Peyer's patch (tissue), 4 donors: ENCODE data around the gene DCXR.

Experiments
- POLR2A ChIP-seq, 2 donors: fragments of 450-650 bp; IDR thresholded peaks; one replicate each; pipeline ENCODE4 v1.5.1; 2017; ENCODE audit warnings: antibody characterized with exemption in 2 of 2, mild to moderate bottlenecking in 2 of 2, moderate library complexity in 2 of 2
- TF ChIP-seq, protein P1 (sequence below), 6 experiments: fragments of 450-650 bp in 4 of 6; fragments of 200-600 bp in 2 of 6; sonication (generic) in 1 of 6; IDR thresholded peaks; one replicate each; pipeline ENCODE4 v1.5.1; 2017 to 2019; ENCODE audit warnings: antibody characterized with exemption in 6 of 6, mild to moderate bottlenecking in 3 of 6, moderate library complexity in 1 of 6

- TF ChIP-seq, protein P1, sequence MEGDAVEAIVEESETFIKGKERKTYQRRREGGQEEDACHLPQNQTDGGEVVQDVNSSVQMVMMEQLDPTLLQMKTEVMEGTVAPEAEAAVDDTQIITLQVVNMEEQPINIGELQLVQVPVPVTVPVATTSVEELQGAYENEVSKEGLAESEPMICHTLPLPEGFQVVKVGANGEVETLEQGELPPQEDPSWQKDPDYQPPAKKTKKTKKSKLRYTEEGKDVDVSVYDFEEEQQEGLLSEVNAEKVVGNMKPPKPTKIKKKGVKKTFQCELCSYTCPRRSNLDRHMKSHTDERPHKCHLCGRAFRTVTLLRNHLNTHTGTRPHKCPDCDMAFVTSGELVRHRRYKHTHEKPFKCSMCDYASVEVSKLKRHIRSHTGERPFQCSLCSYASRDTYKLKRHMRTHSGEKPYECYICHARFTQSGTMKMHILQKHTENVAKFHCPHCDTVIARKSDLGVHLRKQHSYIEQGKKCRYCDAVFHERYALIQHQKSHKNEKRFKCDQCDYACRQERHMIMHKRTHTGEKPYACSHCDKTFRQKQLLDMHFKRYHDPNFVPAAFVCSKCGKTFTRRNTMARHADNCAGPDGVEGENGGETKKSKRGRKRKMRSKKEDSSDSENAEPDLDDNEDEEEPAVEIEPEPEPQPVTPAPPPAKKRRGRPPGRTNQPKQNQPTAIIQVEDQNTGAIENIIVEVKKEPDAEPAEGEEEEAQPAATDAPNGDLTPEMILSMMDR (IDR thresholded peaks at IDR 0.05): no peak
- no peak for TF ChIP-seq POLR2A (IDR thresholded peaks at IDR 0.05)
Observed at GRCh38 chr17:82004517-82005455, 32.7 kb downstream of the DCXR start.
